HG03108 (cell line): Measurements from ENCODE around the gene SHE.
"Not testable (repeated sequence)": the region's sequence is repeated elsewhere in the genome, so short reads cannot be mapped to it uniquely, and the experiment has no call there.

Experiments
- ATAC-seq: cut with Tn5 transposase; IDR thresholded peaks from one replicate; pipeline ENCODE4 v1.9.1; 2021; ENCODE audit warnings: moderate library complexity; ENCODE audit not compliant: unreplicated experiment

SHE gene

GRCh38 chr1:154502066-154502743 is at the start of gene SHE, which contains the start of gene TDRD10:
Gene SHE (minus strand): TSS chr1:154502412. CDS start chr1:154502026, 386 bp downstream.
Gene TDRD10 (plus strand): TSS chr1:154502219. CDS start chr1:154506904, 4,685 bp downstream.
- ATAC-seq: no peak

- no peak for ATAC-seq
Measured at GRCh38 chr1:154551474-154551873, 49.3 kb upstream of the SHE start.

GRCh38 chr1:154550657-154551056 is 48.4 kb upstream of the SHE start:
- no peak for ATAC-seq

- no peak for ATAC-seq
Measured at GRCh38 chr1:154550070-154550469, 47.9 kb upstream of the SHE start.

- ATAC-seq: no peak
Measured at GRCh38 chr1:154549202-154549770, 47.1 kb upstream of the SHE start.

GRCh38 chr1:154548028-154548427 is 45.8 kb upstream of the SHE start:
- no peak for ATAC-seq

GRCh38 chr1:154547105-154547732 is 45.0 kb upstream of the SHE start:
- no peak for ATAC-seq

- no peak for ATAC-seq
Measured at GRCh38 chr1:154546264-154547063, 44.3 kb upstream of the SHE start.

- ATAC-seq: no peak
Measured at GRCh38 chr1:154541231-154541630, 39.0 kb upstream of the SHE start.

- ATAC-seq: no peak
Measured at GRCh38 chr1:154539486-154540483, 37.6 kb upstream of the SHE start.

- no peak for ATAC-seq
Measured at GRCh38 chr1:154536570-154536969, 34.4 kb upstream of the SHE start.

GRCh38 chr1:154533952-154534844 is 32.0 kb upstream of the SHE start:
- no peak for ATAC-seq

GRCh38 chr1:154531950-154532349 is 29.7 kb upstream of the SHE start:
- ATAC-seq: not testable (repeated sequence)

GRCh38 chr1:154529308-154529707 is 27.1 kb upstream of the SHE start:
- ATAC-seq: no peak

GRCh38 chr1:154527192-154527591 is 25.0 kb upstream of the SHE start:
- no peak for ATAC-seq

- no peak for ATAC-seq
Measured at GRCh38 chr1:154524881-154525280, 22.7 kb upstream of the SHE start.

GRCh38 chr1:154521695-154522094 is 19.5 kb upstream of the SHE start:
- no peak for ATAC-seq

- no peak for ATAC-seq
Measured at GRCh38 chr1:154520333-154520732, 18.1 kb upstream of the SHE start.

- ATAC-seq: no peak
Measured at GRCh38 chr1:154519591-154519991, 17.4 kb upstream of the SHE start.
